Measurements from ENCODE around the gene WDR26.
"Not testable (repeated sequence)": the region's sequence is repeated elsewhere in the genome, so short reads cannot be mapped to it uniquely, and the experiment has no call there.

- not testable (repeated sequence) for TF ChIP-seq CTCF, POLR2A (IDR thresholded peaks at IDR 0.05)
Measured at GRCh38 chr1:224428713-224429112, 5.9 kb downstream of the WDR26 start.

All from breast epithelium (tissue), 3 donors.